HepG2 (cell line): ENCODE data around the gene ALDH4A1. TPM values are rescaled to one million over a fixed set of nuclear protein-coding genes. Genes with fewer than 3 reads are reported as not detected.

ENCODE experiments used
- ATAC-seq: fragments of 200-7000 bp; cut with Tn5 transposase; 3 replicates; pipeline ENCODE4 v1.9.1; 2020; ENCODE audit warnings: mild to moderate bottlenecking, moderate library complexity
- BruUV-seq: library from RNA; stranded (reverse); fragments of 400-500 nt; replicated peaks from 2 replicates; lab custom pipeline; 2021; lab: Mats Ljungman, UMichigan
- CTCF ChIA-PET: fragments of 300-600 bp; formaldehyde crosslinking; extraction: SDS; loops from one replicate; lab custom pipeline; 2021; ENCODE audit warnings: low total read pairs, inconsistent platforms, low intra/inter-chr PET ratio; lab: Yijun Ruan, JAX
- POLR2A ChIA-PET: fragments of 350-600 bp; sonication (Branson Sonifier 250); formaldehyde crosslinking; loops from one replicate; lab custom pipeline; 2020; ENCODE audit warnings: antibody characterized with exemption, inconsistent platforms; lab: Yijun Ruan, JAX
- DNase-seq: peaks from one replicate; pipeline ENCODE4 v3.0.0-alpha.2; 2015; ENCODE audit warnings: low spot score
- FAIRE-seq: peaks from 3 replicates; lab custom pipeline; 2011; peaks lifted over from hg19 to GRCh38; lab: Jason Lieb, UNC
- H2AFZ ChIP-seq: one replicate; pipeline ENCODE4 v1.6.1; 2011; ENCODE audit warnings: low read length, inconsistent platforms
- H3K27ac ChIP-seq: fragments of 300-600 bp; 3 replicates; pipeline ENCODE4 v1.8.0; 2011; ENCODE audit warnings: mixed run types, mild to moderate bottlenecking, mixed read lengths, low read length, inconsistent platforms; ENCODE audit not compliant: insufficient read depth; ENCODE audit errors: extremely low read length
- H3K27me3 ChIP-seq, 2 experiments: fragments of 200-600 bp in 1 of 2; 2 replicates in 1 of 2; 3 replicates in 1 of 2; pipeline versions ENCODE4 v1.6.0 to v1.8.0; 2011; ENCODE audit warnings: low read length in 2 of 2, mild to moderate bottlenecking in 2 of 2, moderate library complexity in 2 of 2, inconsistent platforms in 1 of 2; ENCODE audit not compliant: insufficient read depth in 2 of 2, control insufficient read depth in 1 of 2
- H3K36me3 ChIP-seq, 2 experiments: fragments of 200-600 bp in 1 of 2; replicated peaks in 1 of 2; 2 replicates in 1 of 2; 3 replicates in 1 of 2; pipeline versions ENCODE4 v1.5.1 to v1.8.0; 2011; ENCODE audit warnings: low read length in 2 of 2, inconsistent platforms in 1 of 2; ENCODE audit not compliant: insufficient read depth in 2 of 2, control insufficient read depth in 1 of 2
- H3K4me1 ChIP-seq: 2 replicates; pipeline ENCODE4 v1.5.1; 2012; ENCODE audit warnings: low read length, inconsistent platforms; ENCODE audit not compliant: insufficient read depth
- H3K4me2 ChIP-seq: 2 replicates; pipeline ENCODE4 v1.6.0; 2011; ENCODE audit warnings: low read depth, low read length, inconsistent platforms
- H3K4me3 ChIP-seq, 3 experiments: fragments of 200-600 bp in 1 of 3; sonication (generic), shearing (Covaris generic) in 1 of 3; replicated peaks in 1 of 3; 2 replicates each; pipeline ENCODE4 v1.5.1; 2011 to 2016; ENCODE audit warnings: low read length in 3 of 3, inconsistent platforms in 2 of 3, low read depth in 2 of 3, mild to moderate bottlenecking in 2 of 3, control low read depth in 1 of 3, mixed read lengths in 1 of 3; ENCODE audit not compliant: insufficient read depth in 1 of 3
- H3K79me2 ChIP-seq: one replicate; pipeline ENCODE4 v1.6.1; 2011; ENCODE audit warnings: low read length, inconsistent platforms; ENCODE audit not compliant: insufficient read depth
- H3K9ac ChIP-seq: 2 replicates; pipeline ENCODE4 v1.6.0; 2011; ENCODE audit warnings: mild to moderate bottlenecking, low read depth, low read length, inconsistent platforms; ENCODE audit not compliant: insufficient read depth
- H3K9me3 ChIP-seq: 2 replicates; pipeline ENCODE4 v1.5.1; 2012; ENCODE audit warnings: mild to moderate bottlenecking, low read length
- H4K20me1 ChIP-seq: 2 replicates; pipeline ENCODE4 v1.6.0; 2011; ENCODE audit warnings: inconsistent platforms, mild to moderate bottlenecking, low read length, moderate library complexity; ENCODE audit not compliant: insufficient read depth
- HIVEP1 ChIP-seq: sonication (generic); formaldehyde crosslinking; IDR thresholded peaks from 2 replicates; pipeline ENCODE4 v1.4.0; 2020; ENCODE audit warnings: mild to moderate bottlenecking, missing genetic modification reagents
- KDM2A ChIP-seq: sonication (generic); formaldehyde crosslinking; IDR thresholded peaks from 2 replicates; pipeline ENCODE4 v1.4.0; 2020; ENCODE audit warnings: low read depth, missing genetic modification reagents, borderline replicate concordance
- PHF21A ChIP-seq: sonication (generic); formaldehyde crosslinking; IDR thresholded peaks from 2 replicates; pipeline ENCODE4 v1.5.0; 2020; ENCODE audit warnings: mild to moderate bottlenecking, missing genetic modification reagents
- ZBTB38 ChIP-seq: sonication (generic); formaldehyde crosslinking; IDR thresholded peaks from 2 replicates; pipeline ENCODE4 v1.5.1; 2020; ENCODE audit warnings: mild to moderate bottlenecking, missing genetic modification reagents
- ZBTB44 ChIP-seq: sonication (generic); formaldehyde crosslinking; IDR thresholded peaks from 2 replicates; pipeline ENCODE4 v1.4.0; 2020; ENCODE audit warnings: missing genetic modification reagents
- ZSCAN21 ChIP-seq: sonication (generic); formaldehyde crosslinking; IDR thresholded peaks from 2 replicates; pipeline ENCODE4 v1.8.0; 2022; ENCODE audit warnings: mild to moderate bottlenecking, missing genetic modification reagents, moderate library complexity, borderline replicate concordance
- WGBS: methylation state at CpG from one replicate; pipeline ENCODE4 v1.1.6; 2017; ENCODE audit warnings: low lambda C conversion rate; 5-methylcytosine and 5-hydroxymethylcytosine counted together
- in situ Hi-C: cut with HindIII; loops from 2 replicates; pipeline ENCODE4 v1.10.0; 2017; ENCODE audit warnings: low pct_unique_long_range_greater_than_20kb; ENCODE audit not compliant: extremely low pct_ligation_motif_present
- intact Hi-C: fragments of 100-400 bp; cut with micrococcal nuclease; formaldehyde crosslinking; loops from one replicate; pipeline ENCODE4 v1.10.0; 2022; ENCODE audit not compliant: unreplicated experiment
- polyA plus RNA-seq, 8 experiments: library from polyadenylated mRNA; depleted of rRNA in 3 of 8; stranded (reverse) in 7 of 8; unstranded in 1 of 8; fragments of >200 nt; fragmentation: Illumina TruSeq in 4 of 8; extraction: Trizol in 4 of 8; gene quantifications; 2 replicates each; pipeline versions ENCODE4 v1.2.1 to v1.2.3, GENCODE V29; 2011 to 2016; ENCODE audit warnings: low read depth in 4 of 8, missing spikeins in 1 of 8, mixed read lengths in 1 of 8; ENCODE audit not compliant: insufficient read depth in 1 of 8
- total RNA-seq, 5 experiments: library from RNA; depleted of rRNA; stranded (reverse); fragments of >200 nt; fragmentation: Illumina TruSeq; extraction: Trizol; gene quantifications; 2 replicates each; pipeline ENCODE4 v1.2.3, GENCODE V29; 2016; ENCODE audit warnings: low read depth in 1 of 5

ALDH4A1 gene
- total and polyA plus RNA-seq, 2 of the 13 experiments (the other 11 are each of a cell fraction or from before 2014, with no cell fraction given) = 76.4 to 240 TPM

GRCh38 chr1:18925279-18925678, 22.9 kb upstream of the ALDH4A1 start:
- no peak overlapping the region for H3K27ac ChIP-seq
- in situ Hi-C loops = no loop called here
- H3K9ac ChIP-seq = no peak overlapping the region
- intact Hi-C loops = no loop called here
- H3K36me3 ChIP-seq = peaks cover 3 to 12% of the 10 kb centered on the region in 2 experiments; a peak in 3 of 5 replicates
- ChIA-PET CTCF (no interaction called here), POLR2A (no interaction called here)
- FAIRE-seq = no peak
- no peak overlapping the region for H3K4me3 ChIP-seq
- BruUV-seq = no TSS peak
- no peak overlapping the region for H2AFZ ChIP-seq
- no peaks in the 10 kb centered on the region for H3K9me3 ChIP-seq
- H4K20me1 ChIP-seq = no peaks in the 10 kb centered on the region; the same call in 1 of the 2 replicates
- H3K4me2 ChIP-seq = no peak overlapping the region
- TF ChIP-seq KDM2A (CRISPR knock-in tag) (no peak), ZBTB44 (no peak)
- no peak for DNase-seq
- H3K27me3 ChIP-seq = no peaks in the 10 kb centered on the region
- WGBS = 98% methylated on average over 9 of the region's 9 CpGs
- peaks cover 33% of the 10 kb centered on the region for H3K4me1 ChIP-seq
- peaks cover 24% of the 10 kb centered on the region for H3K79me2 ChIP-seq
- ATAC-seq = no peak

GRCh38 chr1:18924221-18924691, 21.9 kb upstream of the ALDH4A1 start:
- Histone ChIP-seq H3K9ac (no peak overlapping the region), H3K36me3 (peaks cover 4 to 21% of the 10 kb centered on the region in 2 experiments; a peak in 4 of 5 replicates), H3K27ac (no peak overlapping the region), H3K4me2 (no peak overlapping the region), H3K79me2 (peaks cover 17% of the 10 kb centered on the region), H4K20me1 (no peaks in the 10 kb centered on the region; the same call in 1 of the 2 replicates), H3K4me3 (no peak overlapping the region), H3K4me1 (peaks cover 33% of the 10 kb centered on the region), H2AFZ (no peak overlapping the region), H3K27me3 (no peaks in the 10 kb centered on the region), H3K9me3 (no peaks in the 10 kb centered on the region)
- CTCF ChIA-PET = no interaction called here
- BruUV-seq = no TSS peak
- DNase-seq (no peak), ATAC-seq (no peak), FAIRE-seq (no peak)
- intact Hi-C loops (no loop called here), in situ Hi-C loops (no loop called here)
- no peak for TF ChIP-seq HIVEP1 (CRISPR knock-in tag)
- TF ChIP-seq PHF21A = no peak
- TF ChIP-seq ZBTB38 = peak; percentile 49
- no peak for TF ChIP-seq ZSCAN21 (CRISPR knock-in tag)
- POLR2A ChIA-PET = no interaction called here
- WGBS = 91% methylated on average over 11 of the region's 11 CpGs
